Activated naive CD4-positive, alpha-beta T cell (primary cell): ENCODE data around the gene TTLL10.

ENCODE experiments used
- DNase-seq, 4 experiments: peaks; one replicate each; lab custom pipeline; 2025; lab: John Stamatoyannopoulos, UW

Gene TTLL10

DNA sequence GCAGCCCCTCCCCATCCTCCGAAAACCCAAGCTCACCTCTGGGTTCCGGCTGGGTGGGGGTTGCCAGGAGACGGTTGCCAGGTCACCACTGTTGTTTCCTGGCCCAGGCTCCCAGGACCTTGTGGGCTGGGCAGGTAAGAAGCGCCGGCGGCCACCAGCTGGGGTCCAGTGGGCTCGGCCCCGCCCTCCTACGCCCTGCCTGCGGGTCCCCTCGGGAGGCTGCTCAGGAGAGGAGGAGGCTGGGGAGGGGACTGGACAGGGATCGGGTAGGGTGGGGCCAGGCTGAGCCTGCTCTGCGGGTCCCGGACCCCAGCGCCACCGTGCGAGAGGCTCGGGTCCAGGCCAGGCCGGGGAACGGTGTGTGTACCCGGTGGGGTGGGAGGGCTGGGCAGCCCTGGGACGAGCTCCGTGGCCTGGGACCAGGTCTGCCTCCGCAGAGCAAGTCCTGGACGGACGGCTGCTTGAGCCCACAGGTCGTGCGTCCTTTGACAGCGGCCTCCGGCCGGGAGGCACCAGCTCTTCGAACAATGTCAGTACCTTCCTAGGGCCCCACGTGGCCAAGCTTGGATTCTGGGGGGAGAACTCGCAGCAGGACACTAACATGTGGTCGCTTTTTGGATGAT, at the start of gene TTLL10:
Gene TTLL10, plus strand, starts transcription at position 88 of the 623 bp plus-strand sequence. CDS start 5,336 bp downstream, outside the sequence.
- DNase-seq, result peak in 1 of 4 experiments; percentile 32

- no peak for DNase-seq
Measured at GRCh38 chr1:1124508-1124785, 49.2 kb upstream of the TTLL10 start.

GRCh38 chr1:1124786-1125642, 48.7 kb upstream of the TTLL10 start:
- DNase-seq, result no peak

DNA sequence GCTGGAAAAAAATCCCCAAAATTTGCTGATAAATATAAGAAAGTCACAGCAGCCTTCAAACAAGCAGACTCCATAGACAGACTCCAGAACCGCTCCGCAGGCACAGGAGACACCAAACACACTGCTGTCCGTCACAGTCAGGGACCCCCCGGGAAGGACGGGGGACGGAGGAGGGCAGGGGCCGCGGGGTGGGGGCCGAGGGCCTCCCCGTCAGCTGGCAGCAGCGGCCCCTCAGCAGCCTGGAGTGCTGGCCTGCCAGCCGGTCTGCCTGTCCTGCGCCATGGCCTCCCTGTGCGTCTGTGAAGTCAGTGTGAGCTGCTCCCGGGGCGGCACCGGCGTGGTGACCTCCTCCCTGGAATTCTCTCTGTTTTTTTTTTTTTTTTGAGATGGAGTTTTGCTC, 47.7 kb upstream of the TTLL10 start:
- DNase-seq, result no peak

DNA sequence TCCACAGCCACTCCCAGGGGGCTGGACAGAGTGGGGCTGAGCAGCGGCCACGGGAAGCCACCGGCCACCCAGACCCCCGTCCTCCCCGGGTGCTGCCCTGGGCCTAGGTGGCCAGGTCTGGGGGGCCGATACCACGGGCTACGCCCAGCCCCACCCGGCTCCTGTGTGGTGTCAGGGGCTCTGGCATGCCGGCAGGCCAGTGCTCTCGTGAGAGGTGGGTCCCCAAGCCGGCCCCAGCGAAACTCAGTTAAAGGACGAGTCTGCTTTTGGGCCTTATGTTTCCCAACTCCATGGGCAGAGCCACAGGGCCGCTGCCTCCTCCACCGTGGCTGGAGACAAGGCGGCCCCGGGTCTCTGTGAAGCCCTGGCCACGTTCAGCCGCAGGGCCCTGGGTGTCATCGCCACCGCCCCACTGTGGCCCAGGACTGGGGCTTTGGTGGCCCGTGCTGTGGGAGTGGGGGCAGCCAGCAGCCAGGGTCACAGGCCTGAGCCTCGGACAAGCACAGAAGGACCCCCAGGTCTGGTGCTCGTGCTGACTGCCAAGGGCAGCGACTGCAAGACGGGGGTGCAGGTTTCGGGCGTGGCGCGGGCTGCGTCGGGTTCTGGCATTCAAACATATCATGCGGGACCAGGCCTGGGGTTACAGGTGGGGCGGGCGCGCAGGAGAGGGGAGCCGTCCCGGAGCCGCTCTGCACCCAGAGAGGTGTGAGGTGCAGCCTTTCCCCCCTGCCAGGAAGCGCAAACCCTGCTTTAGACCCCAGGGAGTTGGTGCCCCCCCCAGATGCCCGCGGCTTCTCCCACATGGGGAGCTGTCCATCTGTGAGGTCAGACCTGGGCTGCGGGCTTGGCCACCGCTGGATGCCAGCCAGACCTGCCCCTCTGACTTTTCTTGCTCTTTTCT, 45.9 kb upstream of the TTLL10 start:
- DNase-seq, result no peak

GRCh38 chr1:1128454-1129139, 45.1 kb upstream of the TTLL10 start:
- no peak for DNase-seq

GRCh38 chr1:1129381-1129821, 44.3 kb upstream of the TTLL10 start:
- DNase-seq, result no peak

- no peak for DNase-seq
Measured at GRCh38 chr1:1130206-1131120, 43.2 kb upstream of the TTLL10 start.

DNA sequence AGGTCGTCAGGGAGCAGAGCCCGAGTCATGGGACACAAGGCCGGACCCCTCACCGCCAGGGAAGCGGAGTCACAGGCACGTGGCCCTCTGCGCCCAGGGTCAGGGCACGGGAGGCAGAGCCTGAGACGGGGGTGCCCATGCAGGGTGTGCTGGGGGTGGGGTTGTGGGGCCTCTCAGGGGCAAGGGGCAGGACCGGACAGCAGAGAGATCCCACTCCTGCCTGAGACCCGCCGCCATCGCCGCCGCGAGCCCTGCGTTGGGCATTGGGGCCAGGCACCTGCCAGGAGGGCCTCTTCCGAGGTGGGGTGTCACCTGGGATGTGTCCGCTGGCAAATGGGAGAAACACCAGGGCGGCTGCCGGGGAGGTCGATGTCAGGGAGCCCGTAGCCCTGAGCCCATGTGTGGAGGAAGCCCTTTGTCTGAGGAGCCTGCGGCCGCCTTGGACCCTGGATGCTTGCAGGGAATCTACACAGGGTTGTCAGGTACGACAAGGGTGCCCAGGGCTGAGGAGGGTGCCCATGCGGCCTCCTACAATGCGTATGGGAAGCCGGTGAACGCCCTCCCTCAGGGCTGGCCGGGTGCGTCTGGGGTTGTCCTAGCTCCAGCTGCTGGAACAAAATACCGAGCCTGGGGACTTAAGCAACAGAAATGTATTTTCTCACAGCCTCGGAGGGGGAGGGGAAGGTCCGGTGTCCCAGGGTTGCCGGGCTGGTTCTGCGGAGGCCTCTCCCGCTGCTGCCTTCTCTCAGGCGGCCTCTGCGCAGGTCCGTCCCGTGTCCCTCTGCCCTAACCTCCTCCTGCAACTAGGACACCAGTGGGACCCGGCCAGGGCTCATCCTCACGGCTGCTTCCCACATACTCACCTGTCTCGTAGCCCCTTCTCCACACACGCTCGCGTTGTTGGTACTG, 41.4 kb upstream of the TTLL10 start:
- DNase-seq, result no peak

DNA sequence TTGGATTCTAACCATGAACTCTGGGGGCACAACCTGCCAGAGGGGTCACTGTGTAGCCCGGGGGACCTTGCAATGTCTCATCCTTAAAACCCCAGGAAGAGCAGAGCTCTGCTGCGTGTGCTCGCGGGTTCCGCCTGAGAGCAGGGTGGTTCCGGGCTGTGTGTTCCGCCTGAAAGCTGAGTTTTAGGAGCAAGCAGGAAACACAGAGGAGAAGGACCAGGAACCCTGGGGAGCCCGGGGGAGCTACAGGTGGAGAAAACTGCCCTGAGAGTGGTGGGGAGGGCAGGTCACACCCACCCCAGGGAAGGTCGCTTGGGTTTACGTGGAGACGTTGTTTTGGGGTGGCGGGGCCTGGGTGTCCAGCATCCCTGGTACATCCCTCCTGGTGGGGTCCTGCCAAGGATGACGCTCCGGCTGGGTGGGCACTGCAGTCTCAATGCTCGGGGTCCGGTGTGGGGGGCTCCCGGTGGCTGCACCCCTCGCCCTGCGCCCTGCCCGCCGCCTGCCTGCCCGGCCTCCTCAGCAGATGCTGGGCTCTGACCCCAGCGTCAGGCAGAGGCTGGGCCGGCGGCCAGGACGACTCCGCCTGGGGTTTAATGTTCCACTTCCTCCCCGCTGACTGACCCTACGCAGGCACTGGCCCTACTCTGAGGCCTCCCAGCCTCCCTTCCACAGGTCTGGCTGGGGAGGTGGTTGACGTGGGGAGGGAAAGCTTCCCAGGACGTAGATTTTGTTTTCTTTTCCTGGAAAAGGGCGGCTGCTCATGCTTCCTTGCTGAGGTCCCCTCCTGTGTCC, 40.5 kb upstream of the TTLL10 start:
- no peak for DNase-seq

DNA sequence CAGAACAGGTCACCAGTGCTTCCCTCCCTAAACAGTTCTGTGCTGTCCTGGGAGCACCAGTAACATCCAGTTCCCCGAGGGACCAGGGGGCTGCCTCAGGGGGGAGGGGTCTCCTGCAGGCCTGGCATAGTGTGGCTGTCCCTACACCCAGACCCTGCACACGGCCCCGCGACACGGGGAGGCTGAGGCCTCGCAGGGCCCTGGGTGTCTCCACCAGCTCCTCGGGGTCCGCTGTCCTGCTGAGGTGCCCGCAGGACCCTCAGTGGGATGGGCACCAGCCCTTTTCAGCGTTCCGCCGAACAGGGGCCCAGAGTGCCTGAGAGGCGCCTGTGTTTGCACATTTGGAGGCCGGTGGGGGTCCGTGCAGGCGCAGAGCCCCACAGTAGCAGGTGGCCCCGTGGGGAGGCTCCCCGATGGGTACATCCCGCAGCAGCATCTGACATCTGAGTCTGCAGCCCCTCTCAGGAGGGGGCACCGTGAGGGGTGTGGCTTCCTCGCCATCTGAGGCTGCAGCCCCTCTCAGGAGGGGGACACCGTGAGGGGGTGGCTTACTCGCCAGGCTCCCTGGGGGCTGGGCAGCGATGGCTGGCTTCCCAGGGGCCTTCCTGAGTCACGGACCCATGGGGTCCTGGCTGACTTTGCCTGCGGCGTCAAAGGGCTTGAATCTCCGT, 39.2 kb upstream of the TTLL10 start:
- DNase-seq, result no peak

GRCh38 chr1:1135339-1136136, 38.1 kb upstream of the TTLL10 start:
- no peak for DNase-seq

DNA sequence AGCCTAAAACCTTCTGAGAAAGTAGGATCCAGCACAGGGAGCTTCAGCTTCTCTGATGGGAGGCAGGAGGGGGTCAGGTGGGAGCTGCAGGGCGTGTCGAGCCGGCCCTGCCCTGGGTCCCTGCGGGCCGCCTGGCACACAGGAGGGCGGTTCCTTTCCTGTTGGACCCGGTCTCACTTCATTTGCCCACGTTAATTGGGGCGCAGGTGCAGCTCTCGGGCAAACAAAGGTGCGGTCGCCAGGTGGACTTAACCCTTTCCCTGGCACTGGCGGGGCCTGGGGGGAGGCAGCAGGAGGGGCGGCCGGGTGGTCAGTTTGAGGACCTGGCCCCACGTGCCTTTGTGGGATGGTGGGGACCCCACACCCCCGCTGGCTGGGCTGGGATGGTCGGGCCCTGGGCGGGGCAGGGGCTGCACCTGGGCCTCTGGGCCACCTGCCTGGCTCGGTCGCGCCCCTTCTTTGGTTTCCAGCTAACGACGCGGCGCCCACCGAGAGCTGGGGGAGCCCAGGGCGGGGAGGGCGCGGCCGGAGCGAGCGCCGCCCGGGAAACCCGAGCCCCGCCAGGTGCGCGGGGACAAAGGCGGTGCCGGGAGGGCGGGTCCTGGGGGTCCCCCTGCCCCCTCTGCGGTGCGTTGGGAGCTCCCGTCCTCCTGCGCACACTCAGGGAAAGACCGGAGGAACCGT, 37.0 kb upstream of the TTLL10 start:
- DNase-seq, result no peak

- DNase-seq, result peak in 2 of 4 experiments; percentile 9 to 48
Measured at GRCh38 chr1:1137256-1138045, 36.2 kb upstream of the TTLL10 start.

DNA sequence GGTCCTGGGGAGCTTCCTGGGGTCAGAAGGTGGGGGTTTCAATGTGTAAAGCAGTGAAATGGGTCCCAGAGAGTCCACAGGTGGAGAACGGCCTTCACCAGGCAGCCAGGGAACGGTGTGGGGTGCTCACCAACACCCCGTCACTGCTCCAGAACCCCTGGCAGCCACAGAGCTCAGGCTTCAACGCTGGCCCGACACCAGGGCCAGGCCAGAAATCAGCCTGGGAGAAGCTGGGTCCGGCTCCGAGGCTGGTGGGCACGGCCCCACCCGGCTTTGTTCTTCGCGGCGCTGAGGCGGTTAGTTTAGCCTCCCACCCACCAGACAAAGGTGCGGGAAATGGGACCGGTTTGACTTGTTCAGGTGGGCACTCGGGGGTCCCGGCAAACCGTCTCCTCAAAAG, 33.0 kb upstream of the TTLL10 start:
- DNase-seq, result no peak

DNA sequence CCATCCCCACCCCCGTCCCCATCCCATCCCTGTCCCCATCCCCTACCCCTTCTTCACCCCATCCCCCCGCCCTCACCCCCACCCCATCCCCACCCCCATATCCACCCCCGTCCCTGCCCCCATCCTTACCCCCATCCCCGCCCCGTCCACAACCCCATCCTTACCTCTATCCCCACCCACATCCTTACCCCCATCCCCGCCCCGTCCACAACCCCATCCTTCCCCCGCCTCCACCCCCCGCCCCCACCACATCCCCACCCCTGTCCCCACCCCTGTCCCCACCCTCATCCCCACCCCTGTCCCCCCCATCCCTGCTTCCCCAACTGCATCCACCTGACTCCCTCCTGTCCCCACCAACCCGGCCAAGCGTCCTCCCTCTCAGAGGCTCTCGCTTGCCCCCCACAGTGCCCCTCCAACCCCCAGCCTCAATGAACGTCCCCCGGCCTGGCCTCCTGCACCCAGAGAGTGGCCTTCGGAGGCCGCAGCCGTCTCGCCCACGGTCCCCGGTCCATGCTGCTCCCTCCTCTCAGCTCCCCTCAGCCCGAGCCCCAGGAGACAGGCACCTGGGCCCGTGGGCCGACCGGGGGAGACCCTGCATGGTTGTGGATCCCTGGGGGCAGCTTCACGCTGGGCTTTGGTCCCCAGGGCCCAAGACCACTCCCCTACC, 32.3 kb upstream of the TTLL10 start:
- DNase-seq, result no peak
